ENCODE results near the gene SDK1. TPM values are rescaled to one million over a fixed set of nuclear protein-coding genes. Genes with fewer than 3 reads are reported as not detected.

The SDK1 gene
- total RNA-seq, 4 donors from 2014 or later, result 7.5 to 35.0 (median 10.2) TPM

- TF ChIP-seq CTCF (IDR thresholded peaks at IDR 0.05; ENCODE audit: low read depth), result no peak
These were observed 595.2 kb downstream of the SDK1 start for GRCh38 chr7:3896169-3896765.

GRCh38 chr7:3897430-3898372 lies 596.6 kb downstream of the SDK1 start:
- TF ChIP-seq CTCF (IDR thresholded peaks at IDR 0.05; ENCODE audit: low read depth), result no peak

GRCh38 chr7:3899559-3899991 lies 598.5 kb downstream of the SDK1 start:
- TF ChIP-seq CTCF (IDR thresholded peaks at IDR 0.05; ENCODE audit: low read depth), result no peak

GRCh38 chr7:3908153-3908552 lies 607.1 kb downstream of the SDK1 start:
- TF ChIP-seq CTCF (IDR thresholded peaks at IDR 0.05; ENCODE audit: low read depth), result no peak

- no peak for TF ChIP-seq CTCF (IDR thresholded peaks at IDR 0.05; ENCODE audit: low read depth)
These were observed 608.1 kb downstream of the SDK1 start for GRCh38 chr7:3909128-3909527.

- TF ChIP-seq CTCF (IDR thresholded peaks at IDR 0.05; ENCODE audit: low read depth), result no peak
These were observed 609.0 kb downstream of the SDK1 start for GRCh38 chr7:3910054-3910453.

- no peak for TF ChIP-seq CTCF (IDR thresholded peaks at IDR 0.05; ENCODE audit: low read depth)
These were observed 610.6 kb downstream of the SDK1 start for GRCh38 chr7:3911685-3912084.
